ENCODE data around the gene HSDL2. TPM values are rescaled to one million over a fixed set of nuclear protein-coding genes. Genes with fewer than 3 reads are reported as not detected.

The HSDL2 gene
- total RNA-seq, 1 donor from 2014 or later = 4.8 TPM

DNA sequence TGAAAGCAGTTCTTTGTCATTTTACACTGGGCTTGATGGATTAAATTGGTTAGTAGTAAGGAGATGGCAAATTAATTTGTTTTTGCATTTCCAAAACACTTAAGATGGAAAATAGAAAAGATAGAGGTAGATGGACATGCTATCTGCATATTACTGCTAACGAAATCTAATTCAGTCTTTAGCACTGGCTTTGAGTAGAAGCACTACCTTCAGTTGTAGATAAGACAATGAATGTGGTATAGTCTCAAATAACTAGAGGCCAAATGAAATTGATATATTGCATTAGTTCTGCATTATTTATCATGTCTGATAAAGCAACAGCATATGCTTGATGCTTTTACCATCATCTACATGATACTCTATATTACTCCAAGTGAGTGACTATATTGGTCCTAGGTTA, 140.2 kb downstream of the HSDL2 start:
- peak overlapping the region; percentile 96 for H3K27ac Mint-ChIP-seq (ENCODE audit: unreplicated experiment)
- no peaks in the 10 kb centered on the region for H3K36me3 Mint-ChIP-seq (ENCODE audit: unreplicated experiment)
- H3K9me3 Mint-ChIP-seq (ENCODE audit: unreplicated experiment) = peaks cover 11% of the 10 kb centered on the region
- H3K4me1 Mint-ChIP-seq (ENCODE audit: low read depth, unreplicated experiment) = peaks cover 53% of the 10 kb centered on the region
- no peak for DNase-seq
- H3K27me3 Mint-ChIP-seq (ENCODE audit: unreplicated experiment) = peaks cover 11% of the 10 kb centered on the region
- H3K4me3 Mint-ChIP-seq (ENCODE audit: unreplicated experiment) = peak overlapping the region; percentile 74
- TF ChIP-seq, protein P1, sequence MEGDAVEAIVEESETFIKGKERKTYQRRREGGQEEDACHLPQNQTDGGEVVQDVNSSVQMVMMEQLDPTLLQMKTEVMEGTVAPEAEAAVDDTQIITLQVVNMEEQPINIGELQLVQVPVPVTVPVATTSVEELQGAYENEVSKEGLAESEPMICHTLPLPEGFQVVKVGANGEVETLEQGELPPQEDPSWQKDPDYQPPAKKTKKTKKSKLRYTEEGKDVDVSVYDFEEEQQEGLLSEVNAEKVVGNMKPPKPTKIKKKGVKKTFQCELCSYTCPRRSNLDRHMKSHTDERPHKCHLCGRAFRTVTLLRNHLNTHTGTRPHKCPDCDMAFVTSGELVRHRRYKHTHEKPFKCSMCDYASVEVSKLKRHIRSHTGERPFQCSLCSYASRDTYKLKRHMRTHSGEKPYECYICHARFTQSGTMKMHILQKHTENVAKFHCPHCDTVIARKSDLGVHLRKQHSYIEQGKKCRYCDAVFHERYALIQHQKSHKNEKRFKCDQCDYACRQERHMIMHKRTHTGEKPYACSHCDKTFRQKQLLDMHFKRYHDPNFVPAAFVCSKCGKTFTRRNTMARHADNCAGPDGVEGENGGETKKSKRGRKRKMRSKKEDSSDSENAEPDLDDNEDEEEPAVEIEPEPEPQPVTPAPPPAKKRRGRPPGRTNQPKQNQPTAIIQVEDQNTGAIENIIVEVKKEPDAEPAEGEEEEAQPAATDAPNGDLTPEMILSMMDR (IDR thresholded peaks at IDR 0.05; ENCODE audit: partially characterized antibody, unreplicated experiment) = no peak

DNA sequence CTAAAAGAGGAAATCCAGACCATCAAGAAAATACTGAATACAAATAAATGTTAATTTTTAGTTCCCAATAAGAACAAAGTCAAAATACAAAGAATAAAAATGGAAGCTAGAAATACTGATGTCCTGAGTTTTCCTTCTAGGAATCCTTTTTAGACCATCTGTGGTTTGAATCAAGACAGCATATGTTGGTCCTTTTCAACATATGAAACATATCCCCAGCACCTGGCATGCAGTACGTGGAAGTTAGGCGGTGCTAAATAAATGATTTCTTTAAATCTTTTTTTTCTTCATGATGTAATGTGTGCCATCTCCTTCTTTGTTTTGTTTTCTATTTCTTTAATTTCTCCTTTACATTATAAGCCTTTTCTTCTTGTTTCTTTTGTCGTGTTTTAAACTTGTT, 140.7 kb downstream of the HSDL2 start:
- Mint-ChIP-seq H3K4me3 (ENCODE audit: unreplicated experiment) (peak overlapping the region; percentile 74), H3K36me3 (ENCODE audit: unreplicated experiment) (no peaks in the 10 kb centered on the region), H3K27ac (ENCODE audit: unreplicated experiment) (peak overlapping the region; percentile 96), H3K9me3 (ENCODE audit: unreplicated experiment) (peaks cover 11% of the 10 kb centered on the region), H3K4me1 (ENCODE audit: low read depth, unreplicated experiment) (peaks cover 56% of the 10 kb centered on the region), H3K27me3 (ENCODE audit: unreplicated experiment) (peaks cover 11% of the 10 kb centered on the region)
- TF ChIP-seq, protein P1 (IDR thresholded peaks at IDR 0.05; ENCODE audit: partially characterized antibody, unreplicated experiment) = no peak
- no peak for DNase-seq

Other genes starting within 250 kb of the HSDL2 start
- 19.9 TPM for gene SUSD1, start 204.8 kb upstream of the HSDL2 start, total RNA-seq (ENCODE audit: unreplicated experiment)
- gene PTBP3, start 46.5 kb upstream of the HSDL2 start, total RNA-seq (ENCODE audit: unreplicated experiment) = 48.6 TPM
- 48.6 TPM for gene KIAA1958, start 106.7 kb downstream of the HSDL2 start, total RNA-seq (ENCODE audit: unreplicated experiment)

Measured in glutamatergic neuron (in vitro differentiated cells).